HG03457 (cell line): ENCODE data around the gene IFNL1.
"Not testable (repeated sequence)": the region's sequence is repeated elsewhere in the genome, so short reads cannot be mapped to it uniquely, and the experiment has no call there.

Experiments
- ATAC-seq: cut with Tn5 transposase; IDR thresholded peaks from one replicate; pipeline ENCODE4 v1.9.1; 2021; ENCODE audit warnings: moderate number of reproducible peaks; ENCODE audit not compliant: unreplicated experiment

IFNL1 gene

GRCh38 chr19:39328046-39328705, 32.0 kb downstream of the IFNL1 start:
- ATAC-seq = no peak

GRCh38 chr19:39329948-39330347, 33.7 kb downstream of the IFNL1 start:
- ATAC-seq = no peak

GRCh38 chr19:39332293-39332692, 36.1 kb downstream of the IFNL1 start:
- ATAC-seq = no peak

GRCh38 chr19:39332738-39333137, 36.5 kb downstream of the IFNL1 start:
- not testable (repeated sequence) for ATAC-seq

GRCh38 chr19:39333507-39333906, 37.3 kb downstream of the IFNL1 start:
- ATAC-seq = no peak

GRCh38 chr19:39334444-39334976, 38.3 kb downstream of the IFNL1 start:
- no peak for ATAC-seq

GRCh38 chr19:39335168-39335548, 39.0 kb downstream of the IFNL1 start:
- no peak for ATAC-seq

GRCh38 chr19:39336483-39336882, 40.3 kb downstream of the IFNL1 start:
- ATAC-seq = no peak

GRCh38 chr19:39339674-39340073, 43.5 kb downstream of the IFNL1 start:
- no peak for ATAC-seq

- ATAC-seq = not testable (repeated sequence)
These were observed 43.9 kb downstream of the IFNL1 start for GRCh38 chr19:39340156-39340555.

GRCh38 chr19:39341129-39341718, 45.0 kb downstream of the IFNL1 start:
- no peak for ATAC-seq

GRCh38 chr19:39341719-39342604, 45.8 kb downstream of the IFNL1 start, which contains the start of gene SAMD4B:
SAMD4B (plus strand) TSS chr19:39342421; CDS start chr19:39356894, 14,473 bp downstream.
- ATAC-seq = peak; percentile 76

- ATAC-seq = no peak
These were observed 46.6 kb downstream of the IFNL1 start for GRCh38 chr19:39342647-39343305.

- ATAC-seq = no peak
These were observed 49.7 kb downstream of the IFNL1 start for GRCh38 chr19:39345956-39346355.

- ATAC-seq = no peak
These were observed 51.3 kb downstream of the IFNL1 start for GRCh38 chr19:39347332-39348164.
